HG02642 (cell line): ENCODE data around the gene WTIP.
"Not testable (repeated sequence)": the region's sequence is repeated elsewhere in the genome, so short reads cannot be mapped to it uniquely, and the experiment has no call there.

ENCODE experiments used
- ATAC-seq: cut with Tn5 transposase; IDR thresholded peaks from one replicate; pipeline ENCODE4 v1.9.1; 2021; ENCODE audit warnings: mild to moderate bottlenecking; ENCODE audit not compliant: unreplicated experiment, poor library complexity

Gene WTIP

GRCh38 chr19:34475975-34476594, 5.5 kb upstream of the WTIP start:
- ATAC-seq: no peak

- ATAC-seq: not testable (repeated sequence)
These were observed 3.1 kb upstream of the WTIP start for GRCh38 chr19:34478496-34478895.

DNA sequence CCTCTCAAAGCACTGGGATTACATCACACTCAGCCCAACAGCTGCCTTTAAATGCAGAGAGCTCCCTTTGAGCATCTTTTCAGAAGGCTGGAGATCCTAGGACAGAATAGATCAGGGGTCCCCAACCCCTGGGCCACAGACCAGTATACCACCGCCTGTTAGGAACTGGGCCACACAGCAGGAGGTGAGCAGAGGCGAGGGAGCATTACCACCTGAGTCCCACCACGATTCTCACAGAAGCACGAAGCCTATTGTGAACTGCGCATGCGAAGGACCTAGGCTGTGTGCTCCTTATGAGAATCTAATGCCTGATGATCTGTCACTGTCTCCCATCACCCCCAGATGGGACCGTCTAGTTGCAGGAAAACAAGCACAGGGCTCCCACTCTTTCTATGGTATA, 2.2 kb upstream of the WTIP start:
- ATAC-seq: no peak

DNA sequence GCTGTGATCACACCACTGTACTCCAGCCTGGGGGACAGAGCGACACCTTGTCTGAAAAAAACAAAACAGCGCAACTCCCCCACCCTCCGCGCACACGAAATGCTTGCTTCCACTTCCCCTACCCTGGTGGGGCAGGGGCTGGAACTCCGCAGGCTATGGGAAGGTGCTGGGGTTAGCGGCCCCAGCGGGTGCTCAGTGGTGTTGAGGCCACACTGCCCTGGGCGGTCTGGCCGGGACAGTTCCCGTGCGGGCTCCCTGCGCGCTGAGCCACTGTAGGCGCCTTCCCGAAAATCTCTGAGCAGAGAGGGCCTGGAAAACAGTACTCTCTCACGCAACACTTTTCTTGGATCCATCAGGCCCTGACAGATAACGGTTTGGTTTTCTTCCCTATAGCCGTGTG, 1.1 kb upstream of the WTIP start:
- ATAC-seq: no peak

DNA sequence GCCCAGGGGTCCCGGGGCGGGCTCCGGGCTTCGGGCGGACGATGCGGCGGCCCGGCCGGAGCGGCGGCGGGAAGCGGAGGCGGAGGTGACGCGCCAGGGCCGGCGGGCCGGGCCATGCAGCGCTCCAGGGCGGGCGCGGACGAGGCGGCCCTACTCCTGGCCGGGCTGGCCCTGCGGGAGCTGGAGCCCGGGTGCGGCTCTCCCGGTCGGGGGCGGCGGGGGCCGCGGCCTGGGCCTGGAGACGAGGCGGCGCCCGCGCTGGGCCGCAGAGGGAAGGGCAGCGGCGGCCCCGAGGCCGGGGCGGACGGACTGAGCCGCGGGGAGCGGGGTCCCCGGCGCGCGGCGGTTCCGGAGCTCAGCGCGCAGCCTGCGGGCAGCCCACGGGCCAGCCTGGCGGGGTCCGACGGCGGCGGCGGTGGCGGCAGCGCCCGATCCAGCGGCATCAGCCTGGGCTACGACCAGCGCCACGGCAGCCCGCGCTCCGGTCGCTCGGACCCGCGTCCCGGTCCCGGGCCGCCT, 362 bp downstream of the WTIP start:
- ATAC-seq: no peak

DNA sequence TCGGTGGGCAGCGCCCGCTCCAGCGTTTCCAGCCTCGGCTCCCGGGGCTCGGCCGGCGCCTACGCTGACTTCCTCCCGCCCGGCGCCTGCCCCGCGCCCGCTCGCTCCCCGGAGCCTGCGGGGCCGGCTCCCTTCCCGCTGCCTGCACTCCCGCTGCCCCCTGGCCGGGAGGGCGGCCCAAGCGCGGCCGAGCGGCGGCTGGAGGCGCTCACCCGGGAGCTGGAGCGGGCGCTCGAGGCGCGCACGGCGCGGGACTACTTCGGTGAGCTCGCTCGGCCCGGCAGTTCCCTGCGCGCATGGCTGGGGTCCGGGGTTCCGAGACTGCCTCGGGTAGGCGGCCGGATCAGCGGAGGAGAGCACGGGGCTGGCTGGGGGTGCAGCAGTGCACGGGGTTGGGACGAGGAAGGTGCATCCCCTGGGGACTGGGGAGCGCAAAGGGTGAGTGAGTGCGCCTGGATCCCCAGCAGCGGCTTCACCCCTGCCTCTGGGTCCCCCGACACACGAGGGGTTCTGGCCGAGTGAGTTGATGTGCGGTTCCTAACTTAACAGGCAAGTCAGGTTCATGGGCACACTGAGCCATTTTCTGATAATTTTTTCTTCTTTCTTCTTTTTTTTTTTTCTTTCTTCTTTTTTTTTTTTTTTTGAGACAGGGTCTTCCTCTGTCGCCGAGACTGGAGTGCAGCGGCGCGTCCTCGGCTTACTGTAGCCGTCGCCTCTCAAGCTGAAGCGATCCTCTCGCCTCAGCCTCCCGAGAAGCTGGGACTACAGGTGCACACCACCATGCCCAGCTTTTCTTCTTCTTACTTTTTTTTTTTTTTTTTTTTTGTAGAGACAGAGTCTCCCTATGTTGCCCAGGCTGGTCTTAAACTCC, 1.1 kb downstream of the WTIP start:
- ATAC-seq: no peak

- no peak for ATAC-seq
These were observed 2.8 kb downstream of the WTIP start for GRCh38 chr19:34484328-34484727.

DNA sequence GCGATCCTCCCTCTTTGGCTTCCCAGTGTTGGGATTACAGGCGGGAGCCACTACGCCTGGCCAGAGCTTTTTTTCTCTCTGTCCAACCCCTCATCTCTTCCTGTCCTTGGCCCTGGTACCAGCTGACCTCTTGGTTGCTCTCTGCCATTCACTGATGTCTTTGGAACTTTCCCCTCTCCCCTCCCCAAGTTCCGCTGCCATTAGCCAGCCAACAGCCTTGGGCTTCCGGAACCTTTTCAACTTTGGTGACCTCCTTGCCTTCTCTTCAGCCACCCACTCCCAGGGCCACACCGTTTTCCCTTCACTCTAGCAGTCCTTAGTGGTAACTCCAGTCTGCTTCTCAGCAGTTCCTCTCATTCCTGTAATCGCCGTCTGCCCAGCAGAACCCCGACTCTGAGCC, 4.3 kb downstream of the WTIP start:
- no peak for ATAC-seq

DNA sequence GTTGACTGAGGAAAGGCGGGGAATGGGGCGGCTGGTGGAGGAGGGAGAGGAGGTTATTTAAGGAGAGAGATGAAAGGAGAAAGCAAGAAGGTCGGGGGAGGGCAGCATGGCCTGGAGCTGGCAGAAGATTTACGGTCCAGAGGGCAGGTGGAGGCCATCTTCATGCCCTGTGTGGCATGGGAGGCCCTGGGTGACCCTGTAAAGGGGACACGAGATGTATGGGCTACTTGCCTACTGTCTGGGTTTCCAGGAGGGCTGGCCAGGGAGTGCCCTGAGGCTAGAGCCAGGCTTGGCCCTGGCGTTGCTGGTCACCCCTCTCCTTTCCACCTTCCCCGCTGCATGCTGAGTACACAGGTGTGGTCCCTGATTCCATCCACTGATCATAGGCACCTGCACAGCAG, 6.1 kb downstream of the WTIP start:
- no peak for ATAC-seq

- ATAC-seq: no peak
These were observed 7.6 kb downstream of the WTIP start for GRCh38 chr19:34489175-34489574.

GRCh38 chr19:34490141-34490766, 8.7 kb downstream of the WTIP start:
- ATAC-seq: no peak

DNA sequence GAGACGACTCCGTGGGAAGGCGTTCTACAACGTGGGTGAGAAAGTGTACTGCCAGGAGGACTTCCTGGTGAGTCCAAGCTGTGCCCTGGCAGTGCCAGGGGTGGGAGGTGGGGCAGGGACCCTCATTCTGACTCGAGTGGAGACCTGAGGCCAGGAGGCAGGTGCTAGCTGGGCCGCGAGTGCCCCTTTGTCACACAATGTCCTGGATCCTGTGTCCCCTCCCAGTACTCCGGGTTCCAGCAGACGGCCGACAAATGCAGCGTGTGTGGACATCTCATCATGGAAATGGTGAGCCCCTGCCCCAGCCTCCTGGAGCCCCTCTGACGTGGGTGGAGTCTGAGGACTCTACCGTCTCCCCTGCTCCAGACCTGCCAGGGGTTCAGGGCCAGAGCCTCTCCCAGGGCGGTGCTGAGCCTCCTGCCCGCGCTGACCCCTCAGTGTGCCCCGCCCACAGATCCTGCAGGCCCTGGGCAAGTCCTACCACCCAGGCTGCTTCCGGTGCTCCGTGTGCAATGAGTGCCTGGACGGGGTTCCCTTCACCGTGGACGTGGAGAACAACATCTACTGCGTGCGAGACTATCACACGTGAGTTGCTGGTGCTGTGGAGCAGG, 11.6 kb downstream of the WTIP start:
- ATAC-seq: no peak

- no peak for ATAC-seq
These were observed 12.1 kb downstream of the WTIP start for GRCh38 chr19:34493649-34494044.

DNA sequence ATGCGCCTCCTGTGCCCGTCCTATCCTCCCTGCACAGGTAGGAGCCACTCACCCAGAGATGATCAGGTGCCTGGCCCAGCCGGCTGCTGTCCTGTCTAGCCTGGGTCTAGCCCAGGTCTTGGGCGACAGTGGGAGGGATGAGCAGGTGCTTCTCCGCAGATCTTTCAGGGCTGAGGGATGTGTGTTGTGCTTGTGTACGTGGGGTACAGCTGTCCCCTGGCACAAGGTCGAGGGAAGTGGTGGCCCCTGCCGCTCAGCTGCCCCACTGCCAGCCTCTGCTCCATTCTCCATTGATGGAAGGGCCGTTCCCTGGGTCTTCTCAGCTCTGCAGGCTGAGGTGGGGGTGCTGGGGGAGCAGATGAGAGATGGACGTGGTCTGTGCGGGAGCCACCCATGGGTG, 13.0 kb downstream of the WTIP start:
- no peak for ATAC-seq

DNA sequence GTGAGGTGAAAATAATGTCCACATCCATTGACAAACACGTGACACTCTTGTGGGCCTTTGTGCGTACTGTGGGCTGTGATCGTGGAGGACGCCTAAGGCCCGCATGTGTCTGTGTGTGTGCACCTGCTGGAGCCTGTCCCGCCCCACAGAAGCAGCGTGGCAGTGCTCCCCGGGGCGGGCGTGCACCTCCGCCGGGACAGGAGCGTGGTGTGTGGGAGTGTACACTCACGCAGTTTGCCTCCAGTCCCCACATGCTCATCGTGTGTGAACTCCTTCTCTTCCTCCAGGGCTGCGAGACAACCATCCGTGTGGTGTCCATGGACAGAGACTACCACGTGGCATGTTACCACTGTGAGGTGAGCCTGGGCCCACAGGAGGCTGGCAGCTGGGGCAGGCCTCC, 13.9 kb downstream of the WTIP start:
- no peak for ATAC-seq

DNA sequence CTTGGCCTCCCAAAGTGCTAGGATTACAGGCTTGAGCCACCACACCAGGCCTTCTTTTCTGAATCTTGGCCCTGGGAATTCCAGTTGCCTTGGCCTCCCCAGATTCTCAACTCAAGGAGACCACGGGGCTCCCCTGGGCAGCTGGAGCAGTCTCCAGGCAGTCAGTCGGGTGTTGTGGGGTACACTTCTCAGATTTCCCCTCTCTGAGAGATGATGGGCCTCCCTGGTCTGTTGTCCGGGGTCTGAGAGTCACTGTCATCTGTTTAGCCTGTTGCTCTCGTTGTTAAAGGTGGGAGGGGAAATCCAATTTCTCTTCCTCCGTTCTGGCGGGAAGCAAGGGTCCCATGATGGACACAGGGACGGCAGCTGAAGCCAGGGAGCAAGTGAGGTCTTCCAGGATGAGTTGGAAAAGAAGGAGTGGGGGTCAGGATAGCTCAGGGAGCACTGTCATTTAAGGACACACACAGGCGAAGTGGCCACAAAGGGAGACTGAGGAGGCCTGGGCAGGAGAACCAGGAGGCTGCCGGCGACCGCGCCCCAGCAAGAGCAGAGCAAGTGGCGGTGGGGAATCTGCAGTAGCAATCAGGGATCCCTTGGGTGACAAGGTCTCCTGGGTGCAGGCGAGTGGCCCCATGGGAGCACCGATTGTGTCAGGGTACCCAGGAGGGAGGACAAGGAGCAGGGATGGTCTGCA, 15.7 kb downstream of the WTIP start:
- ATAC-seq: no peak

DNA sequence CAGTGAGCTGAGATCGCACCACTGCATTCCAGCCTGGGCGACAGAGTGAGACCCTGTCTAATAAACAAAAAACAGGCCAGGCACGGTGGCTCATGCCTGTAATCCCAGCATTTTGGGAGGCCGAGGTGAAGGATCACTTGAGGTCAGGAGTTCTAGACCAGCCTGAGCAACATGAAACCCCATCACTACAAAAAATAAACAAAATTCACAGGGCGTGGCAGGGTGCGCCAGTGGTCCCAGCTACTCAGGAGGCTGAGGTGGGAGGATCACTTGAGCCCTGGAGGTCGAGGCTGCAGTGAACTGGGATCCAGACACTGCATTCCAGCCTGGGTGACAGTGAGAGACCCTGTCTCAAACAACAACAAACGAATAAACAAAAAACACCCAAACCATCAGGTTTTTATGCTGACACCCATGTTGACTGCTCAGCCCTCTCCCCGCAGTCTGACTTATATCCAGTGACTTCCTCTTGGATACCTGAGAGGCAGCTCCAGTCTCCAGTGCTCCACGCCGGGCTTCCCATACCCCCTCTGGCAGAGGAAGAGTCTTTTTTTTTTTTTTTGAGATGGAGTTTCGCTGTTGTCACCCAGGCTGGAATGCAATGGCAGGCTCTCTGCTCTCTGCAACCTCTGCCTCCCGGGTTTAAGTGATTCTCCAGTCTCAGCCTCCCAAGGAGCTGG, 17.7 kb downstream of the WTIP start:
- ATAC-seq: no peak

GRCh38 chr19:34500656-34501120, 19.1 kb downstream of the WTIP start:
- no peak for ATAC-seq
